OCI-M1 (cell line): ENCODE measurements around the gene XPNPEP3.
"Not testable (repeated sequence)": the region's sequence is repeated elsewhere in the genome, so short reads cannot be mapped to it uniquely, and the experiment has no call there.

Source experiments
- DNase-seq: peaks from one replicate; lab custom pipeline; 2025; lab: John Stamatoyannopoulos, UW

The XPNPEP3 gene

GRCh38 chr22:40856513-40857308, at the start of gene XPNPEP3, which contains the start of gene ST13:
Gene XPNPEP3, plus strand, starts transcription at chr22:40857148. Its CDS starts 34 bp downstream, at chr22:40857182.
Gene ST13, minus strand, starts transcription at chr22:40856639. Its CDS starts 99 bp downstream, at chr22:40856540.
- peak; percentile 98 for DNase-seq

DNA sequence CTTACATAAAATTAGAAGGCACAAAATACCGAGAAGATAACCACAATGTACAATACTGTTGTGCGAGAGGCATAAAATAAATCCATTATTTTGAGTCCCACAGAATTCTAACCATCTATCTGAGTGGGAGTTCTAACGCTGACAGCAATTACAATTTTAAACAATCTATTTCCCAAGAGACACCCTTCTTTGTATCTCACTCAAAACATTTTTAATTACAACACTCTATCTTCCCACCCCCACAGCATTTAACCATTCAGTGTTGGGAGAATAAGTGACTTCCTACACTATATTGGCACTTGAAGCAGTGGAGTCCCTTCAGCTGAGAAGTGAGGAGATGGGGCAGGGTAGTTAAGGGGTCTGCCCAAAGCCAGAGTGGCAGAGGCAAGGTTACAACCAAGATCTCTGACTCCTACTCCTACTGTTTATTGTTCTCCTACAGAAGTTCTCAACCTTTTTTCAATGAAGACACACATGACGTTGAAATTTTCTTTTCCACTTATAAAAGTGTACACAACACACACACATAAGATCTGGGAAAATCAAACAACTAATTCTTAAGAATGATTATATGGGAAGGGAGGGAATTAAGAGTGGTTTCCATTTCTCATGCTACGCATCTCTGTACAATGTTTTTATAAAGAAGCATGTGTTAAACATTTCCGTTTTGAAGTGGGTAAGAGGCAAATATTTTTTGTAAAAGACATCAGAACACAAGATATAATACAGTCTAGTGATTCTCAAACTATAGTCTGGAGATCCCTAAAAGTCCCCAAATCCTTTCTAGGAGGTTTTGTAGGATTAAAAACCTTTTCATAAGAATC, 48.7 kb upstream of the XPNPEP3 start:
- no peak for DNase-seq

- peak; percentile 96 for DNase-seq
These were observed 43.0 kb upstream of the XPNPEP3 start for GRCh38 chr22:40813912-40814315.

GRCh38 chr22:40817737-40818136, 39.2 kb upstream of the XPNPEP3 start:
- DNase-seq: peak; percentile 58

DNA sequence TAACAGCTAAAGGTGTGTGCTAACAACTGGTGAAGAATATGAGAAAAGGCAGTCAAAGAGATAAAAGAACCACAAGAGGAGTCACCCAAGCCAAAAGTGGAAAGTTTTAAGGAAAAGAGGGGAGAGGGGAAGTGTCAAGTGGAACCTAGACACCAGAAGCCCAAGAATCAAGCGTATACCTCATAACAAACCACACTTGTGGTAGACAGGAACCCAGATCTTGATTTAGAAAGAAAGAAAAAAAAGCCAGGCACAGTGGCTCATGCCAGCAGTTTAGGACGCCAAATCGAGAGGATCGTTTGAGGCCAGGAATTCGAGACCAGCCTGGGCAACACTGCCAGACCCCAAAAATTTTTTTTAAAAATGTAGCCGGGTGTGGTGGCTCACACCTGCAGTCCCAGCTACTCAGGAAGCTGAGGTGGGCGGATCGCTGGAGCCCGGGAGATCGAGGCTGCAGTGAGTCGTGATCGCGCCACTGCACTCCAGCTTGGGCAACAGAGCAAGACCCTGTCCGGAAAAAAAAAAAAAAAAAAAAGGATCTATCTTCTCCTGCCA, 38.7 kb upstream of the XPNPEP3 start:
- peak; percentile 75 for DNase-seq

DNA sequence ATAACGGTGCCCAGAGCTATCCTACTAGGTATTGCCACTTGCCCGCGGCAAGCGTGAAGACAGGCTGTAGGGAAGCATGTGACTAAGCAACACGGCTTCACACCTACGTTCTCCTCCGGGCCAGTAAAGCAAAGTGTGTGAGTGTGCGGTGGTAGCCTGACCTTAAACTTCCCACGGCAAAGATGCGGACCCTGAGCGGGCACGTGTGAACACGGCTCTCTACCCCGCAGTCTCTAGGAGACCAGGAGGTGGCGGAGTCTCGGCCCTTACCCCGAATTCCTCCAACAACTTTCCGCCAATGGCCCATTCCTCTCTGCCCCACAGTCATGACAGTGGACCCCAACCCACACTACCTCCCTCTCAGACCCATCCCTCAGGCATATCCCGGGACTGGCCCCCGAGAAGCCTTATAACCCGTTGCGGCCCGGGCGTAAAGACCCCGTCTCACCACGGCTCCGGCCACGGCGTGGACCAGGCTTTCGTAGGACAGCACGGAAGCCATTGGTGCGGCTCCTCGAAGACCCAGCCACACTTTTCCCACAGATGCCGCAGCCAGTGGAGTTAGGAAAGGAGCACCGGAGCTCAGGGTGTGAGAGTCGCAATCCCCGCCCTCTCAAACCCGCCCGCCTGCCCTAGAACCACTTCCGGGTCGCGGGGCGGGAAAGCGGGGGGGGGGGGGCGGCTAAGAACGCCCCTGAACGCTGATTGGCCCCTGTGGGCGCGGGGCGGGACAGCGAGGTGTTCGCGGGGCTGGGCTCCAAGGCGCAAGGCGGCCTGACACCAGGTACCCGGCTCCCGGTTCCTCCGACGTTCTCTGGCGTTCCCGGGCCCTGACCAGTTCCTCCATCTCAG, 38.0 kb upstream of the XPNPEP3 start, which contains the start of gene SLC25A17:
Gene SLC25A17 (minus strand): TSS at position 600 of the 852 bp plus-strand sequence. CDS start 98 bp downstream, at position 502.
- DNase-seq: peak; percentile 93

GRCh38 chr22:40819599-40820140, 37.3 kb upstream of the XPNPEP3 start:
- DNase-seq: peak; percentile 68

DNA sequence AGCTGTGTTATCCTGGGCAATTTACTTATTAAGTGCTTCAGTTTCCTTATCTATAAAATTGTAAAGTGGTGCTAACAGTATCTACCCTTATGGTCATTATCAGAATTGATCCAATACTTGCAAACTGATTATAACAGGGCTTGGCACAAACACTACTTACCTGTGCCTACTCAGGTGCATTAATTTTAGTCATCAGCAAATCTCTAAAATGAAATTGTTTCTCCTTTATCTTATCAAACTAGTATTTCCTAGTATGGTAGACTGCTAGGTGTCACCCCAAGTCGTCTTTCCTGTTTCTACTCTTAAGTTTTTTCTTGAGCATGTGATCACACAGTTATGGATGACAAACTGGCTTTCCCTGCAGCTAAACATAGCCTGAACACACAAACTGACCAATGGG, 33.5 kb upstream of the XPNPEP3 start:
- DNase-seq: no peak

GRCh38 chr22:40826292-40826691, 30.7 kb upstream of the XPNPEP3 start:
- not testable (repeated sequence) for DNase-seq

DNA sequence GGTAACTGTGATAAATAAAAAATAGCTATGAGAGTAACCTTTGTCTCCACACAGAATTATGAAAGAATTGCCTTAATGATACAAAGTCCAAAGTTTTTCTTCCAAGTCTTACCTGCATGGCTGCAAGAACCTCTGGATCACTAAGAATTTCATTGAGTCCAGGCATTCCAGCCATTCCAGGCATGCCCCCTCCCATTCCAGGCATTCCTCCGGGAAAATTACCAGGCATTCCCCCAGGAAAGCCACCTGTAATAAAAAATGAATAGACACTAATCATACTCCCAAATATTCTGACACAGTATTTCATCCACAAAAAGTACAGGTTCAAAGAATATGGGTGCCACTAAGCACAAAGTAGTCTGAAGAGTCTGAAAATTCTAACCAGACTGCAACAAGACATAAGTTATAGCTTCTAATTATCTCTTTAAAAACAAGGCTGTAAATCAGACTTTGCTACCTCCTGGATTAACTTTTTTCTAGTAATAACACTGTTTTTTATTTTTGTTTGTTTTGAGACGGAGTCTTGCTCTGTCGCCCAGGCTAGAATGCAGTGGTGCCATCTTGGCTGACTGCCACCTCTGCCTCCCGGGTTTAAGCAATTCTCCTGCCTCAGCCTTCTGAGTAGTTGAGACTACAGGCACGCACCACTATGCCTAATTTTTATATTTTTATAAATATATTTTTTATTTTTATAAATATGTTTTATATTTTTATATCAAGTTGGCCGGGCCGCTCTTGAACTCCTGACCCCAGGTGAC, 29.8 kb upstream of the XPNPEP3 start:
- no peak for DNase-seq

GRCh38 chr22:40829131-40829530, 27.8 kb upstream of the XPNPEP3 start:
- DNase-seq: no peak

DNA sequence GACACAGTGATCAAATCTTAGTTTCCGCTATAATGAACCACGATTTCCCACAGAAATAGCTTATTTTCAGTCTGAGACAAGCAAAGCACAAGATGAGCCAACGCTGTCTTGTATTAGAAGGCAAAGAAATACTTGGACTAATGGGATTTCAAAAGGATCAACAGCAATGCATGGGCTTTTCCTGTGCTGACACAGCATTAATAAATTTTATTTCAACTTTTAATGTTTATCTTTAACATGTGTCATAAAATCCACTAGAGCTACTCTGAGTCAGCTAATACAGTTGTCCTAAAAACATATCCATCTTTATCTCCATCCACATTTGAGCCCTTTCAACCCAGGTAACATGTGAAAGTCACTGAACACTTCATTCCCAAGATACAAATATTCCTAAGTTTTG, 22.3 kb upstream of the XPNPEP3 start:
- no peak for DNase-seq

DNA sequence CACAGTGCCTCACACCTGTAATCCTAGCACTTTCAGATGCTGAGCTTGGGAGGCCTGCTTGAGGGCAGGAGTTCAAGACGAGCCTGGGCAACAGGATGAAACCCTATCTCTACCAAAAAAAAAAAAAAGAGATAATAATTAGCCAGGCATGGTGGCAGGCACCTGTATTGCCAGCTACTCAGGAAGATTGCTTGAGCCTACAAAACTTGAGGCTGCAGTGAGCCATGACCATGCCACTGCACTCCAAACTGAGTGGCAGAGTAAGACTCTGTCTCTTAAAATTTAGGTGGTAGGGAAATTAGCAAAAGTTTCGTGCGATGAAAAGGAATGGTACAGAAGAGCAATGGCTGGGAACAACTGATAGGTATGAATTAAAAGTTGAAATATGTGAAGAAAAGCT, 18.5 kb upstream of the XPNPEP3 start:
- no peak for DNase-seq

DNA sequence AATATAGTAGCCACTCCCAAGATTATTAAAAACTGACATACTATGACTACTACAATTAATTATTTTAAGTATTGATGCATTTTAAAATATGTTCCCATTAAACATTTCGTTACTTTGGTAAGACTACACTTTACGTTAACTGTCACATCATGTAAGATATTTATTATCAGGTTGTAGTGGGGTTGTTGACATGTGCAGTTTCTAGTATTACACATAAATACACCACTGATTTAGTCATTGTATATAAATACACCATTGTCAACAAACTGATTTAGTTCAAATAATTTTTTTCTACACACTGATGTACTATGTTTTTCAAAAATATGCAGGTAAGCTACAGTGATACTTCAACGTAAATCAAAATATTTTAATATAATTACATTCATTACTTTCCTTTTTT, 12.0 kb upstream of the XPNPEP3 start:
- no peak for DNase-seq

DNA sequence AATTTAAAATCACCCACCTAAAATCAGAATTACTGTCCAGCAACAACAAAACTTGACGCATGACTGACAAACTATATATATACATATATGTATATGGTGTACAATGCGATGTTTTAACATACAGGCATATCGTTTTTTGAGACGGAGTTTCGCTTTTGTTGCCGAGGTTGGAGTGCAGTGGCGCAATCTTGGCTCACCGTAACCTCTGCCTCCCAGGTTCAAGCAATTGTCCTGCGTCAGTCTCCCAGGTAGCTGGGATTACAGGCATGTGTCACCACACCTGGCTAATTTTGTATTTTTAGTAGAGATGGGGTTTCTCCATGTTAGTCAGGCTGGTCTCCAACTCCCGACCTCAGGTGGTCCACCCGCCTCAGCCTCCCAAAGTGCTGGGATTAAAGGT, 11.1 kb upstream of the XPNPEP3 start:
- not testable (repeated sequence) for DNase-seq

- no peak for DNase-seq
These were observed 3.6 kb upstream of the XPNPEP3 start for GRCh38 chr22:40853333-40853732.

- DNase-seq: peak; percentile 39
These were observed 3.0 kb upstream of the XPNPEP3 start for GRCh38 chr22:40853961-40854360.

DNA sequence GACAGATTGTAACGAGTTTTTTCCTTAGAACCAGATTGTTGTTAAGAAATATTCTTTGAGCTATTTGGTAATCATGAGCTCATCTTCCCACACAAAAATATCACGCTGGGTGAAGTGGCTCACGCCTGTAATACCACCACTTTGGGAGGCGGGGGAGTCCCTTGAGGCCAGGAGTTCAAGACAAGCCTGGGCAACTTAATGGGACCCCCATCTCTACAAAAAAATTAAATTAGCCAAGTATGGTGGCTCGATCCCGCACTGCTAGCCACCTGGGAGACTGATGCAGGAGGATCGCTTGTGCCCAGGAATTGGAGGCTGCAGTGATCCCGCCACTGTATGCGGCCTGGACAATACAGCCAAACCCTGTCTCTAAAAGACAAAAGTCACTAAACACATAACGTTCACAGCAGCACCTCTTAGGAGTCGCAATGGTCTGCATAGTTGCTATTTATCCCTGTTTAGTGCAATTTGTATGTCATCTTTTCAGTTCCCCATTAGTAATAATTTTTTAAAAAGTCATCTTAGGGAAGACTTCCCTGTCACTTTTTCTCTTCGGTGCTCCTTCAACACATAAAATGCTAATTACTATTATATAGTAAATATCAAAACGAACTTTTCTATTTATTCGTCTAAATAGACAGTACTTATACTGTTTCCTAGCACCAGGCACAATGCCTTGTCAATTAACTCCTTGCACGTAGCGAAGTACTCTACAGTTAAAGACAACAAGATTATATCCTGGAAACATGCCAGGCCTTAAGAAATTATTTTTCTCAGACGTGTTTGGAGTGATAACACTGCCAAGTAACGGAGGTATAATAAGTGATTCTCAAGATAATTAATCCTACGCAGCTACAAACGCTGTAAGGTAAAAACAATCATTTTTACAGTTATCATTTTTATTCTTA, 1.6 kb upstream of the XPNPEP3 start:
- peak; percentile 72 for DNase-seq

DNA sequence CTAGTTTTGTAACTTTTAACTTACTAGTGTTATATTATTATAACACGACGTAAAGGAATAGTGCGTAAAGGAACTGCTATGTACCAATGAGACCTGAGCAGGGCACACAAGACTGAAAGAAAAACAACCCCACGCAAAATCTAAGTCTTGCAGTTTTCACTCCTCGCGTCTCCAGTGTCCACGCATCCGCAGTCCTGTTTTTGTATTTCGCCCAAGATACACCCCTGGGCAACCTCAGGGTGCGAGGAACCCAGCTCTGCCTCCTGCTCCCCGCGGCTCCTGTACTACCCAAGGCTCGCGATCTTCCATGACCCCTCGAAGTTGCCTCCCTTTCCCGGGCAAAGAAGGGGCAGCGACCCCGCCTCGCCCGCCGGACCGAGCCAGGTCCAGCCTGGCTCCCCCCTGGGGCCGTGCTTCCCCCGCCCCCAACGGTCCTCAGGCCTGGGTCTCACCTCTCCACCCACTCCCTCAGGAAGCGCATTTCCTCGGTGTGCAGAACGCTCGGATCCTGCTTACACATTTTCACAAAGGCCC, 902 bp upstream of the XPNPEP3 start:
- peak; percentile 70 for DNase-seq
